AG09319 (cell line): ENCODE measurements around the gene ZDHHC18.
"Not testable (repeated sequence)": the region's sequence is repeated elsewhere in the genome, so short reads cannot be mapped to it uniquely, and the experiment has no call there.

Source experiments
- DNase-seq: peaks from one replicate; pipeline ENCODE4 v3.0.0-alpha.2; 2010; ENCODE audit warnings: low read depth; ENCODE audit errors: extremely low read depth
- TF ChIP-seq, protein P1 (sequence below): IDR thresholded peaks from 2 replicates; pipeline ENCODE4 v1.5.1; 2011; ENCODE audit warnings: low read depth, mild to moderate bottlenecking, inconsistent platforms, low read length, moderate library complexity

Gene ZDHHC18

DNA sequence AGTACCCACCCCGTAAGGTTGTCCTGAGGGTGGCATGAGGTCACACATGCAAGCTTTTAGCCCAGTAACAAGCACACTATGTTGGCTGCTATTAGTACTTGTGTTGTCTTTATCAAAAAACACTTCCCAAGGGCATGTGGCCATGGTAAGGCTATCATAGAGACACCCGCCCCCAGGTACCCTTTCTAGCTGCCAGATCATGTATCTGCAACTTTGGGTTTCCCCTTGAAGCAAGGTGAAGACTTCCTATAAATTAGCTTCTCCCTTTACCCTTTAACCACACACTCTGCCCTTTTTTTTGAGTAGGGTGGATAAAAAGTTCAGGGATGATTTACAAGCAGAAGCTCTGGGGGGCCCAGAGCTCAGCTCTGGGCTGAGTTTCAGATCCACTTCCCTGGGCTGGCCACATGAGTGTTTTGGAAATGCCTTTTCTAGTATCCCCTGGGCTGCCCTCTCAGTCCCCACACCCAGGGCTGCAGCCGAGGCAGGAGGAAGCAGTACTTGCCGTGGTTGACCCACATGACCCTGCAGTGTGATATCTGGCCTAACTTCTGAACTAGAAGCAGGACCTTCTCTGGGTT, 2.0 kb downstream of the ZDHHC18 start:
- TF ChIP-seq, protein P1, sequence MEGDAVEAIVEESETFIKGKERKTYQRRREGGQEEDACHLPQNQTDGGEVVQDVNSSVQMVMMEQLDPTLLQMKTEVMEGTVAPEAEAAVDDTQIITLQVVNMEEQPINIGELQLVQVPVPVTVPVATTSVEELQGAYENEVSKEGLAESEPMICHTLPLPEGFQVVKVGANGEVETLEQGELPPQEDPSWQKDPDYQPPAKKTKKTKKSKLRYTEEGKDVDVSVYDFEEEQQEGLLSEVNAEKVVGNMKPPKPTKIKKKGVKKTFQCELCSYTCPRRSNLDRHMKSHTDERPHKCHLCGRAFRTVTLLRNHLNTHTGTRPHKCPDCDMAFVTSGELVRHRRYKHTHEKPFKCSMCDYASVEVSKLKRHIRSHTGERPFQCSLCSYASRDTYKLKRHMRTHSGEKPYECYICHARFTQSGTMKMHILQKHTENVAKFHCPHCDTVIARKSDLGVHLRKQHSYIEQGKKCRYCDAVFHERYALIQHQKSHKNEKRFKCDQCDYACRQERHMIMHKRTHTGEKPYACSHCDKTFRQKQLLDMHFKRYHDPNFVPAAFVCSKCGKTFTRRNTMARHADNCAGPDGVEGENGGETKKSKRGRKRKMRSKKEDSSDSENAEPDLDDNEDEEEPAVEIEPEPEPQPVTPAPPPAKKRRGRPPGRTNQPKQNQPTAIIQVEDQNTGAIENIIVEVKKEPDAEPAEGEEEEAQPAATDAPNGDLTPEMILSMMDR = no peak
- DNase-seq = no peak

DNA sequence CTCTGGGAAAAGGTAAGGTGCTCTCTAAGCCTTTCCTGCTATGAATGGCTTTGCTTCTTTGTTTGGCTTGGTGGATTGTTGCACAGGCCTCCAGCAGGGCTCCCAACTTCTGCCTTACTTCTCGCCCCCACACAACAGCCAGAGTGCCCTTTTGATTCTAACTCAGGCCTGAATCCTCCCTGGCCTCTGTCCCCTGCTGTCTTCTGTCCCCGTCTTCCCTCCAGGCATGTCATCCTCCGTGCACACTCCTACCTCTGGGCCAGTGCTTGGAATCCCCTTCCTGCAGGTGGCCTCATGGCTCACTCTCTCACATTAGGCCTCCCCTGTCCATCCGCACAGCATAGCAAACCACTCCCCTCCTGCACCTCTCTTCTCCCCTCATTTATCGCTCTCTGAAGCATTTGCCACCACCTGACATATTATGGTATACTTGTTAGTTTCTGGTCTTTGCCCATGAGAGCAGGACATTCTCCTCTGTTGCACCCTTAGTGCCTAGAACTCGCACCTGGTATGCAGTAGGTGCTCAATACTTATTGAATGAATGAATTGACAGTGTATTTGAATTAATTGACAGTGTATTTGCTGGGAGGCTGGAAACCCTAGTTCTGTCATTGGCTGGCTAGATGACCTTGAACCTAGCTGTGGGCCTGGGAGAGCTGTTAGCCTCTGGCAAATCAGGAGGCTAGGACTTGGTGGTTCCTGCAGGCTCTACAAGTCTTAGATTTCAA, 2.9 kb downstream of the ZDHHC18 start:
- TF ChIP-seq, protein P1 = no peak

DNA sequence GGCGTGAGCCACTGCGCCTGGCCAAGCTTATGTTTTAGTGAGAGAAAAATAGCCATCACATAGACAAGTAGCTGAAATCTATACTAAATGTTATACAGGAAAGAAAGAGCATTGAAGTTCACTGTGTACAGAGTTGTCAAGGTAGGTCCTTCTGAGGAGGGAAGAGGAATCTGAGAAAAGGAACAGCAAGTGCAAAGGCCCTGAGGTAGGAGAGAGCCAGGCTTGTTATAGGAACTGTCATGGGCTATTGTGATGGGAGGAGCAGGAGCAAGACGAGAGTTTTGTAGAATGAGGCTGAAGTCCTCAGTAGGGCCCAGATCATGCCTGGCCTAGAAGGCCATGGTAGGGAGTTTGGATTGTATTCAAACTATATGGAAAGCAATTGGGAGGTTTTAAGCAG, 4.6 kb downstream of the ZDHHC18 start:
- DNase-seq = no peak
- TF ChIP-seq, protein P1 = no peak

More for the DNA sequence above, 2.9 kb downstream of the ZDHHC18 start:
- DNase-seq = no peak

DNA sequence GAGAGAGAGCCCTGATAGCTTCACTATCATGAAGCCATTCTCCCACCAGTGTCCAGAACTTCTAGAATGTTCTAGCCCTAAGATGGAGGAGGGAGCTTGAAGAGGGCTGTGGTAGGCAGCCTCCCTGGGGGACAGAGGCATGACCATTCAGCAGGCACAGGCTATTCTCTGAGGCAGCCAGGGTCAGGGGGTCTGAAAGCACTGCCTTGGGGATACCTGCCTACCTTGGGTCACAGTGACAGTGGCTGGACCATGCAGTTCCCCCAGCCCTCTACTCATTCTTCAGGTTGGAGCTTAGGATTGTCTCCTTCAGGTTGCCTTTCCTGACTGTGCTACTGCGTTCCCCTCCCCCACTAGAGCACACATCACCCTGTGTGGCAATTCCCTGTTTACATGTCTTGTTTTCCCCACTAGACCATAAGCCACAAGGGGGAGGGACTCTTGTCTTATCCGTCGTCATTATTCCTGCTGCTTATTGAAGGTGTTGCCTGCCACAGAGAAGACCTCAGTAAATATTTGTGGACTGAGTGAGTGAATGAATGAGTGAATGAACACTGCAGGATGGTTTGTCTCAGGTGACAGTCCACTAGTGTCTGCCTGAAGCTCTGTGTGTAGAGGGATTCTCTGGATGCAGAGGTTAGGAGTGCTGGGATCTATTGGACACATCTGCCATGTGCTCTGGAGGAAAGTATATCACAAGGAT, 5.2 kb downstream of the ZDHHC18 start:
- no peak for DNase-seq
- TF ChIP-seq, protein P1 = no peak

DNA sequence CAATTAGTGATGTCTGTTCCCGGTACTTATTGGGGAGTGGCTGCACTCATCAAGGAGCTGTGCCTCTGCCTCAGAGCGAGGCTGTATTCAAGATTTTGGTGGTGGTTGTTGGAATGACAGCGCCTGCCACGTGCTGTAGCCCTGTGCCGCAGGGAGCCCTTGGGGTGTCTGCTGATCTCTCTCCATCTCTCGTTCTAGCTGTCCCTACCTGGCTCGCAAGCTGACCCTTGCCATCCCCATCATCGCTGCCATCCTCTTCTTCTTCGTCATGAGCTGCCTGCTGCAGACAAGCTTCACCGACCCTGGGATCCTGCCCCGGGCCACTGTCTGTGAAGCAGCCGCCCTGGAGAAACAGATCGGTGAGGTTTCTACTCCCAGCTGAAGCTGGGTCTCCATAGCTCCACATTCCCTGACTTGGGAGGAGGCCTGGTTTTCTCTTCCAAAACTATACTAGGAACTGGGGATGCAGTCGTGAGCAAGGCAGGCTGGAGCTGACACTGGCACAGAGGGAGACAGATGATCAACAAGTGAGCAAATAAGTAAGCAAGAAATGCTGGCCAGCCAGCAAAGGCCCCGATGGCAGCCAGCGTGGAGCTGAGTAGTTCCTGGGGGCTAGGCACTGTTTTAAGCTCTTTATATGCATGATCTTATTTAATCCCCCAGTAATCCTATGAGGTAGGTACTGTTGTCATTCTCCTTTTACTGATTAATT, 5.9 kb downstream of the ZDHHC18 start:
- no peak for DNase-seq
- TF ChIP-seq, protein P1 = no peak

DNA sequence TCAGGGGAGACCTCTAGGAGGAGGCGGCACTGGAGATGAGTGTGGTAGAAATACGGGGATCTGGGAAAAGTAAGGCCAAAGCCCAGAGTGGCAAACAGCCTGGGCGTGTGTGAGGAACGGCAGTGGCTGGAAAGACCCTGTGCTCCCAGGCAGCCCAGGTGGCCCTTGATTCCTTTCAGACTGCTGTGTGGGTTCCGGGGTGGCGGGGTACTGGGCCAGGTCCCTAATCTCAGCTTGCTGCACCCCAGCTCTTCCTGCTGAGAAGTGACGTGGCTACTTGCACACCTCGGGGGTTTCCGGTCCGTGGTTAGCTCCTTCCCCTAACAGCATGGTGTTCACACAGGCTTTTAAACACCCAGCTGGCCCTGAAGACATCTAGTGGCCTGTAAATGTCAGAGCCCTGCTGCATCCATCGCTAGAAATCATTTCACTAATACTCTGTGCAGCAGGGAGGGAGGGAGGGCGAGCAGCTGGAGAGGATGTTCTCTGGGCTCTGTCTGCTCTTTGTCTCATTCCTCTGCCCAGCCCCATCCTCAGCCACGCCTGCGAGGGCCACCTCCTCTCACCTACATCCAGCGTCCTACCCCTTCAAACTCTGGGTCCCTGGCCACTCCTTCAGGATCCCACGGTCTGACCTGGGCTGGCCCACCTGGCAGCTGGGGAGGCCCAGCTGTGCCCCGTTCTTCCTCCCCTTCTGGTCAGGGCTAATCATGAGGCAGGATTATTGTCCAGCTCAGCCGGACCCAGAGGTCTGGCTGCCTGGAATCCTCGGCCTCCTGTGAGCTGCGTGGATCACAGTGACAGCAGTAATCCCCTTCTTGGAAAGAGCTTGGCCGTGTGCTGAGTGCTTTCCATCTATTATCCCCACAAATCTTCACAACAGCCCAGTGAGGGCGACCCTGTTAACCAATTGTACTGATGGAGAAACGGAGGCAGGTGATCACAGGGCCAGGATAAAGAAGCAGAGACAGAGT, 7.2 kb downstream of the ZDHHC18 start:
- DNase-seq = no peak
- TF ChIP-seq, protein P1 = no peak

DNA sequence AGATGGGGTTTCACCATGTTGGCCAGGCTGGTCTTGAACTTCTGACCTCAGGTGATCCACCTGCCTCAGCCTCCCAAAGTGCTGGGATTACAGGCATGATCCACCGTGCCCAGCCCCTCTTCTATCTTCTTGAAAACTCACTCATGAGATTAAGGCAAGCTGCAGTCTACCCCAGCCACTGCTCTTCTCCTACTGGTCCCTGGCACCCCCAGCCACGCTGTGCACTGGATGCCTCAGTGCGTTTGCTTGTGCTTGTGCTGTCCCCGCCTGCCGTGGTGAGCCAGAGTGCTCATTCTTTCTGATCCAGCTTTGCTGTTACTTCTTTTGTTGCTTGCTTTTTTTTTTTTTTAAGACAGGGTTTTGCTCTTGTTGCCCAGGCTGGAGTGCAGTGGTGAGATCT, 11.2 kb downstream of the ZDHHC18 start:
- not testable (repeated sequence) for DNase-seq
